Measurements from ENCODE around the gene SLC22A3.

DNA sequence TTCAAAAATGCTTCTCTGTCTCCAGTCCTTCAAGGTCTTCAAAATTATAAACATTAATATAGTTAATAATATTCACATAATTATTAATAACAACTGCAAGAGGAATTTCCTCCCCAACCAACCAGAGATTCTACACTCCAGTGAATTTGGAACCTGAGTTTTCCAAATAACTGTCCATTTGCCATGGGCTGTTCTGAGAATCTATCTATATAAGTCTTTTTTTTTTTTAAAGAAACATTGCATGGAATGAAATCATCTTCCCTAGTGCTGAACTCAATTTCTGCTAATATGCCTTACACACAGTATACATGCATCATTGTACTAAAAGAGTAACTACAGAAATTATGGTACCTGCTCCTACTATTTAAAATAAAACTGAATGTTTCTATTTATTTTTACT, 113.9 kb downstream of the SLC22A3 start:
- TF ChIP-seq, protein P1, sequence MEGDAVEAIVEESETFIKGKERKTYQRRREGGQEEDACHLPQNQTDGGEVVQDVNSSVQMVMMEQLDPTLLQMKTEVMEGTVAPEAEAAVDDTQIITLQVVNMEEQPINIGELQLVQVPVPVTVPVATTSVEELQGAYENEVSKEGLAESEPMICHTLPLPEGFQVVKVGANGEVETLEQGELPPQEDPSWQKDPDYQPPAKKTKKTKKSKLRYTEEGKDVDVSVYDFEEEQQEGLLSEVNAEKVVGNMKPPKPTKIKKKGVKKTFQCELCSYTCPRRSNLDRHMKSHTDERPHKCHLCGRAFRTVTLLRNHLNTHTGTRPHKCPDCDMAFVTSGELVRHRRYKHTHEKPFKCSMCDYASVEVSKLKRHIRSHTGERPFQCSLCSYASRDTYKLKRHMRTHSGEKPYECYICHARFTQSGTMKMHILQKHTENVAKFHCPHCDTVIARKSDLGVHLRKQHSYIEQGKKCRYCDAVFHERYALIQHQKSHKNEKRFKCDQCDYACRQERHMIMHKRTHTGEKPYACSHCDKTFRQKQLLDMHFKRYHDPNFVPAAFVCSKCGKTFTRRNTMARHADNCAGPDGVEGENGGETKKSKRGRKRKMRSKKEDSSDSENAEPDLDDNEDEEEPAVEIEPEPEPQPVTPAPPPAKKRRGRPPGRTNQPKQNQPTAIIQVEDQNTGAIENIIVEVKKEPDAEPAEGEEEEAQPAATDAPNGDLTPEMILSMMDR (IDR thresholded peaks at IDR 0.05), result no peak
- TF ChIP-seq POLR2A (IDR thresholded peaks at IDR 0.05), result no peak
